CMK (cell line): Measurements from ENCODE around the gene TNFSF8.

Source experiments
- DNase-seq: peaks from one replicate; pipeline ENCODE4 v3.0.0-alpha.2; 2010; ENCODE audit warnings: low read depth

Gene TNFSF8

DNA sequence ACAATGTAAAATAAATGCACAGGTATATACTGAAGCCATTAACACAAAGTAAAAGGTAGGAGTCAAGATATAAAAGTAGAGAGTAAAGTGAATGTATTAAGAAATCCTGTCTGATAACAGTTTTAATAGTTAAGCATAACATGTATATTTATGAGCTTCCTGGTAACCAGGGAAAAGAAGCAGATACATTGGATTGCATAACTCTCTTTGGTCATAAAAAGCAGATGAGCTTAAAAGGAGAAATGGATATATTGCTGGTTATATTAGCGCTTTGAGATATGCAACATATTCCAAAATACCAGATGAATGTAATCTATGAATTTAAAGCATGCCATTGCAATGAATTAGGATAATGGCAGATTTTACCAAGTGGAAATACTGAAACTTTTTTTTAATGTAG is 6.2 kb upstream of the TNFSF8 start:
- no peak for DNase-seq

DNA sequence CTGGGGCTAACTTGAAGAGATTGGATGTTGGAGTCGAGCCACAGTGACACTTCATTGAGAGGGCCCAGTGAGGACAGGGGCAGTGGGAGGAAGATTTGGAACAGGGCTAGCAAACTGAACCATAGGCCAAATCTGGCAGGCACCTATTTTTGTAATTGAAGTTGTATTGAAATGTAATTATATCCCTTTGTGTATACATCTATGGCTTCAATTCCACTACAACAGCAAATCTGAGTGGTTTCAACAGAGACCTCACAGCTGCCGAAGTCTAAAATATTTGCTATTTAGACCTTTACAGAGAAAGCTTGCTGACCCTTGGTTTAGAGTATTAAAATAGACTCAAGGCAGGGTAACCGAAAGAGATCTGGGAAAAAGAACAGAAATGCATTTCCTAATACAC is 4.7 kb upstream of the TNFSF8 start:
- no peak for DNase-seq

DNA sequence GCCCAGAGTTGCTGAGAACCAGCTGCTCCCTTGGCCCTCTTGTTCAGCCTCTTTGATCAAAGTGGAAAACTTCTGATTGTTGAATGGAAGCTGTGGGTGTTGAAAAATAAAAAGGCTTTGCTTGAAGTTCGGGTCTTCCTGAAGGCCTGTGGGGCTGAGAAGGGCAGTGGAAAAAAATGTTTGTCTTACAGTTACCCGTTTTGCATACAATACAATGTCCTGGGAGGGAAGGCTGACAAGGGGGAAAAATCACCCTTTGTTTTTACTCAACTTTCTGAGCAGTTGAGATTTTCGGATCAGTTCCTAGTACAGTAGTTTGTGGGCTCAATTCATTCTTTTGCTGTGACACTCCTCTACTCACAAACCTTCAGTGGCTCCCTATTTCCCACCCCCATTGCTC is 2.1 kb upstream of the TNFSF8 start:
- DNase-seq, result no peak

DNA sequence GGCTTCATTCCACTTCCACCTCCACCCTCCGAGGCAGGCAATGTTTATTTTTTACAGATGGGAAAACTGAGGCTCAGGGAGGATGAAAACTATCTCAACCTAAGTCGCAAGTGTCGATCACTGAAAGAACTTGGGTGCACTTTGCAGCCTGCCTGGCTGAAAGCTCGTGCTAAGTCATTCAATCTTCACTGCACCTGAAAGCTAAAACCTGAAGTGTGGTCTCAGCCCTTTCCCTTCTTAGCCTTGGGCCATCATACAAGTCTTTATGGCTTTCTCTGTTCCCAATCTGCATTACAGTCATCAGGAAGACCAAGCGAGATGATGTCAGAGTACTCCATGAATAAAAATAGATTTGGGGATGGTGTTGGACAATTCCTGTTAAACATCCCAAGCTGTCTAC is 1.0 kb upstream of the TNFSF8 start:
- no peak for DNase-seq

DNA sequence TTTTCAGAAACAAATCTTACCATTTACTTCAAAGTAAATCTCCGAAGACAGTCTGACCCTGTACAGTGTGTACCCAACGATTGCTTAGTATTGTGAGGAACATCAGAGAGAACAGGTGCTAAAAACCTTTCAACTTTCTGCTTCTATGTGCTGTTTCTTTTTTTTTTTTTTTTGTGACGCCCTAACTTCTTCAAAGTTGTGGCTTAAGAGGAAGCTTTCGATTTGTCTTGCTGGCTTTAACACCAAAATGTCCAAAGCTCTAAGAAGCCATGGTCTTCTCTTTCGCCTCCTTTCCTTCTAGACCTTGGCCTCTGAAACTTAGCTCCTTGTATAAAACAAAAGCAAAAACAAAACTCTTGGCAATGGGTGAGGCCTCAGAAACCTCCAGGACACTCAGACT is 1.2 kb downstream of the TNFSF8 start:
- no peak for DNase-seq

DNA sequence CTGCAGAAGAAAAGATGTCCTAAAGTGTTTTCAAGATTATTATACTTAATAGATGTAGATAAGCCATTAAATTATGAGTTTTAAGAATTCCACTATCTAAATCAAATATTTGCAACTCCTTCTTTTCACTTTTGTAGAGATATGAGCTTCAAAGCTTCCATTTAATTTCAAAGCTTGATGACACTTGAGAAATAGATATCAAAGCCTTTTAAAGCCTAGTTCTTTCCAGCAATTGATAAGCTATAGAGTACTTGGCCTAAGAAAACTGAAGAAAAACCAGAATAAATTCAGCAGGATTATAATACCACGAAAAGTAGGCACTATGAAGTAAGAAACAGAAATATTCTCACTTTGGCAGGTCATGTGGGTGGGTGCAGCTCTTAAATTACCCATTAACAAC is 1.7 kb downstream of the TNFSF8 start:
- DNase-seq, result no peak

DNA sequence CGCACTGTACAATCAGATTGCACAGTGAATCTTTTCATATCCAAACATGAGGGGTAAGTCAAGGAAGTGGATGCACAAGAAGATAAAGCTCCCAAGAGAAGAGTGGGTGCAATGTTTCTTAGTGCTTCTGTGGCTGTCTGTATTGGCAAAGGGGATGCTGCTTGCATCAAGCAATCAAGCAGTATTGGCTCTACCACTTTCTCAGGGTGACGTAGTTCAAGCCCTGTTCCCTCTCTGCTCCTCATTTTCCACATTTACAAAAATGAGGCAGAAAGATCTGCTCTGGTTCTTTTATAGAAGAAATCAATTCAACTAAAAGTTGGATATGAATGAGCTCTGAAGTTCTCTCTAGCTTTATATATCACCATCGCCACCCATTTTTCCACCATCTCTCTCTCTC is 2.3 kb downstream of the TNFSF8 start:
- DNase-seq, result no peak

DNA sequence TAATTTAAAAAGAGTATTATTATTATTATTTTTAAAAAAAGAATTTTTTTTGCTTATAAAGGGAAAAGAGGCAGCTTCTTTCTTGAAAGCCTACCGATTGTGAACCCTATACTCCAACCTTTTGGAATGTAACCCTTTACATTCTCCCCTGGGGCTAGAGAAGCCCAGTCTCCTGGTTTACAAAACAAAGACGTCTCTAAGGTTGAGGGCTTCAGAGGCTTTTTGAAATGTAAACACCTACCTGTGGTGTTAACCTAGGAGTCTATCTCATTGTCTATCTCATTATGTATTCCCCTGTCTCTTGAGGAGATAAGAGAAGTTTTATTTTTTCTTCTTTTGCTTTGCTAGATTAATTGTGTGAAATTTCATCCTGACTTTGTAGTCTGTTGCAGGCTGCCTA is 4.7 kb downstream of the TNFSF8 start:
- DNase-seq, result no peak

DNA sequence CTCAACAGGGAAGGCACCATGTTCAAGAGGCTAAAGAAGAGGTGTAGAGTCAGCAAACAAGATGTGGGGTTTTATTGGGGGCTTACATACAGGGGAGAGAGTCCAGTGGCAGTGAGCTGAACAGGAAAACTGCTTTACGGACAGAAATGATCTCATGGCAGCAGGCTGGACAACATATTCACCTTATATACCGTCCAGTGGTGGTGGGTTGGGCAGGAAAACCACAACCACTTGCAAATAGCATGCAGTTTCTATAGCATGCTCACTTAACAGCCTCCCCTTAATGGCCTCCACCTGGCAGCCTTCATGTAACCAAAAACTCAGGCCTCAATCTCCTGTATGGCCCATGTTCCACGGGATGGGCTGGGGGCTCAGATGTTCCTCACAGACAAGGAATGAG is 5.4 kb downstream of the TNFSF8 start:
- DNase-seq, result no peak

DNA sequence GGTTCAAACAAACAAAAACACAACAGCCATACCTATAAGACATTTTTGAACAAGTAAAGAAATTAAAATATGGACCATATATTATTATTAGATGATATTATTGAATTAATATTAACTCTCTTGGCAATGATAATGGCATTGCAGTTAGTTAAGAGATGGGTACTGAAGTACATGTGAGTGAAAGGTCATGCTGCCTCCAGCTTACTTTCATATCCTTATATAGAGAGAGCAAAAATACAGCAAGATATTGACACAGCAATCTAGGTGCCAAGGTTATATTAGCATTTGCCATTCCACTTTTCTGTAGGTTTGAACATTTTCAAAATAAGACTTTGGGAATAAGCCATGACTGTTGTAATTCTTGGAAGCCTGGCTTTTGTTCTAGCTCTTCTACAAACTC is 6.1 kb downstream of the TNFSF8 start:
- DNase-seq, result no peak

DNA sequence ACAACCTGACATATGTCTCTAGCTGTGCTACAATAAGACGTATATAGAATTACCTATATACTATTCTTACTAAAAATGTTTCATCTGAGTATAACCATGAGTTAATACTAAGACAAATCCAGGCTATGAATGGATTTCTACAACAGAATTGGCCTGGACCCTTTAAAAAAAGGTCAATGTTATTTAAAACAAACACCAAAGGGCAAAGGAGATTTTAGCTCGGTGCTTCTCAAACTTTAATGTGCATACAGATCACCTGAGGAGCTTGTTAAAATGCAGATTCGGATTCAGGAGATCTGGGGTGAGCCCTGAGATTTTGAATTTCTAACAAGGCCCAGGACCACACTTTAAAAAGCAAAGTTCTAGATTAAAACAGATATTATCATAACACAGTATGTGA is 6.5 kb downstream of the TNFSF8 start:
- DNase-seq, result no peak

DNA sequence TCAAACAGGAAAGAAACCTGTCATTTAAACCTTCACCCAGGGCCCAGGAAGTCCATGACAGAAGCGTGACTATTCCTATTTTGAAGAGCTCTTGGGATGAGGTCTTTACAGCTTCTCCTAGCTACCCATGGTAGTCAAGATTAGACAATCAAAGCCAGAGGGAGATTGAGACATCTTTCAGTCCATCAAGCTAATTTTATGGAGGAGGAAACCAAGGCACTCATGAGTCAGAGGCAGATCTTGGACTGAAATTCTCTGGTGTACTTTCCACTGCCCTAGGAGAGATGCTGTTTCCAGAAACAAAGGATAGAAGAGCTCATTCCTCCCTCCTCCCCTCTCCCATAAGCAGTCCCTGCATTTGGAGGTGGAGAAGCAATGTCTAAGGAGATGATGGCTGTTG is 9.2 kb downstream of the TNFSF8 start:
- no peak for DNase-seq

DNA sequence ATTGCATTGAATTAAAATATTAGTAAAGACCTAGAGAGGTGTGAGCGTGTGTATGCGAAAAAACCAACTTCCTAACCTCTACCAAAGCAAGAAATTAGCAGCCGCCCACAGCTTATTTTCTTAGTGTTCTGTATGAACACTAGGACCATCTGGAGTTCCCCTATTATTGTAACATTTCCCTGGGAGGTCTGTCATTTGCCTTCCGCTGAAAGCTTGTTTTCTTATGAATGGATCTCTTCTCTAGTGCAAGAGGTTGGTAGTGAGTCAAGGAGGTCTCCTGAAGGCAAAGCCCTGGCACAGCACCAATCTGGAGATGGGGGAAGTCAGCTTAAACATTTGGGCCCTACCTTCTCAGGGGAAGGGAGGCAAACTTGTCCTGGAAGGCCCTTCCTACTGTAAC is 10.8 kb downstream of the TNFSF8 start:
- DNase-seq, result no peak

DNA sequence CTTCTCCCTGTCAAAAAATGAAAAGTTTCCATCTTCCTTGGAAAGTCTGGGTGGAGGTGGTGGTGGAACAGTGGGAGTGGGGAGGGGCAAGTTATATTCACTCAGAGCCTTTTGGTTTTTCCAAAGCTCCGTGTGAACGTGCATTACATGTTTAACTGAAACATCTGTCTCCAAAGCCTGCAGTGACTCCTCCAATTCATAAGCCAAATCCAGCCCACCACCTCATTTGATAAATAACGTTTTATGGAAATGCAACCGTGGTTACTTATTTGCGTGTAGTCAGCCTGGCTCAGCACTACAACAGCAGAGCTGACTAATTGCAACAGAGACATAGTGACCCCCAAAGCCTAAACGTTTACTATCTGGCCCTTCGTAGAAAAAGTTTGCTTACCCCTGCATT is 13.9 kb downstream of the TNFSF8 start:
- no peak for DNase-seq

DNA sequence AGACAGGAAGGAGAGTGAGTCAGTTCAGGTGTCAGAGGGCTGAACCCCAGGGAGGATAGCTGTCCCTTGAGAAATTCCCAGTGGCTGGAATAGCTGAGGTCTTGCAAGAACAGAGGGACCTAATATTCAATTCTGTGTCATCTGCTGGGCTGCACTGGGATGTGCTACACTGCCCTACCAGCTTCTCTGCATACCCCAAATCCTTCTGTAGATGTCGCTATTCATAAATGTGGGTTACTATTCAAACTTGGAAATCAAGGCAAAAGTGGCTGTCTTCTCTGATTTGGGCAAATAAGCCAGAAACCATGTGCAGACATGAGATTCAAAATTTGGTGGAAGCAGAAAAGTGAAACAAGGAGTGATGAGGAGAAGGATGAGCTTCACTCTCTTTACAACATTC is 16.3 kb downstream of the TNFSF8 start:
- DNase-seq, result no peak

DNA sequence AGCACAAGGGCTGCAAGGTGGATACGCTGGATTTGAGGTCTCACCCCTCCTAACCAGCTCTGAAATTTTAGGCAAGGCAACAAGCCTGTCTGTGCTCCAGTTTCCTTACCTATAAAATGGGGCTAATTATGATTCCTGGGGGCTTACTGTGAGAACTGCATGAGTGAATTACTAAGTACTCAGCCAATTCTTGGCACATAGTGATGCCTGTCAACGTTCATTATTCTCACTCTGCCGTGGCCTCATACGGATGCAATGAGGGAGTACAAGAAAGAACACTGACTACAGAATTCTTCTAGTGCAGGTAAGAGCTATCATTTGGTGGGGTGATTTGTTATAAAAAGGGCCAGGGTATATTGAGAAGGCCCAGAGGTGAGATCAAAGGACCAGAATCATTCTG is 16.7 kb downstream of the TNFSF8 start:
- no peak for DNase-seq

DNA sequence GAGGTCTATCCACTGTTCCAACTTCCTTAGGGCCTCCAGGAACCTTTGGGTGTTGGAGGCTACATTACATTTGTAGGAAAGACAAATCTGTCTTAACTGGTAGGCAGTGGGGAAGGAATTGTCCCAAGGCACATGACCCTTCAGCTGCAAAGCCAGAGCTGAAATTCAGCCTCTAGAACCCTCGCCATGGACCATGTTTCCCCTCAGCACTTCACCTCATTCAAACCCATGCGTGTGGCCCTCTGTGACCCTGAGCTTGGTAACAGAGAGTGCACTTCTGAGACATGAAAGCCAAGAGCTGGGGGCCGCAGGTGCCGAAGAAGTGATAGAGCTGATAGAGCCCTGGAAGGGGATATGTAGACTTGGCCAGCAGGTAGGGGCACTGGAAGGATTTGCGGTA is 17.2 kb downstream of the TNFSF8 start:
- DNase-seq, result no peak

DNA sequence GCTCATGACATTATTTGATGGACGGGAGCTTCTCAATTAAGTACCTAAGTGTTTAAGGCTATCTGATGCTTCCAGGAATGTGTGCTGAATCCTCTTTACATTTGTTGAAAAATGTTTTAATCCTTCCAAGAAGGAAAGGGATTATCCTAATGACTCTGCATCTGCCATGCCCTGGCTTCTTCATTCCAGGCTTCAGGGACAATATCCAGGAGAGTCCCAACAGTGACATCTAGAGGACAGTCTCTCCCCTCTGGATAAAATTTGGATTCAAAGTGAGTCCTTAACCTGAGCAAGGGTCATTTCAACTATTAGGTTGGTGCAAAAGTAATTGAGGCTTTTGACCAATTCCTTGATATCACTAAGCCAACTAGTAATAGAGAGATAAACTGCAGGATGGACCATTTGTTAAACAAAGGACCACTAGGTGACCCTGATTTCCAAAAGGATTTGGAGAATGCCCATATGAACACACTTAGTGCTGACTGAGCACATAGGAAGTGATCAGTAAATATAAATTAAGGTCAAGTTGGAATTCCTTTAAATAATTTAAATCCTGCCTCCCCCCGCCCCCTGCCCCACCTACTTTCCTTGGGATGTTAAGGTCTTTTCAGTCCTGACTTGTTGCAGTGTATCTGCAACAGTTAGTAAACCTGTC is 19.1 kb downstream of the TNFSF8 start:
- DNase-seq, result no peak

DNA sequence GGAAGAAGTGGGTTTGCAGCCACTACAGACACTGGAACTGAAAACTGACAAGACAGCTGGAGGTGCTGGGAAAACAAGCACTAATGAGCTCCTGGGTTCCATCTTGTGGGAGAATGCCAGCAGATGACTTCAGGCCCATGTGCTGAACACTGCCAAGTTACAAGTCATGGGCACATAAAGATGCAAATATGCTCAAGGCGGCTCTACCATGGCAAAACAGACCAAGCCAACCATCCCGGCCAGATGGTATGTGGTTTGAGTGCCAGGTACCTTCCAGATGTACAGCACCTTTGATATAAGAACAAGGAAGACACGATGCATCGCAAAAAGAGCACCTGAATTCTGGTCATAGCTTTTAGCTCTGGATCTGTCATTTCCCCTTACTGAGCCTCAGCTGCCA is 19.9 kb downstream of the TNFSF8 start:
- no peak for DNase-seq

DNA sequence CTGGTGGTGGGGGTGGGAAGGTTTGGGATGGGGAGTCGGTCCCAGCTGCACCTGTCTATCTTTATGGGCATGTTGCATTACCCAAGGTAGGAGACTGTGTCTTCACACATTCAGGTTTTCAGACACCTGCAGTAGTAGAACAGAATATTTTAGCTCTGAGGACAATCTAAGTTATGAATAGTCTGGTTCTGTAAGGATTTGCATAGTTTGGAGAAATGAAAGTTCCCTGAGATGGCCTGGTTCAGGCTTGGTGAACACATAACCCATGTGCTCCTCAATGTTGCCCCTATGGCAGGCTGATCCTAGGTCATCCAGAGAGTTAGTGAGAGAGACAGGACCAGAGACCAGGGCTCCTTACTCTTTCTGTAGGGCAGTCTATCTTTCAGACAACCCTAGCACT is 20.7 kb downstream of the TNFSF8 start:
- no peak for DNase-seq

DNA sequence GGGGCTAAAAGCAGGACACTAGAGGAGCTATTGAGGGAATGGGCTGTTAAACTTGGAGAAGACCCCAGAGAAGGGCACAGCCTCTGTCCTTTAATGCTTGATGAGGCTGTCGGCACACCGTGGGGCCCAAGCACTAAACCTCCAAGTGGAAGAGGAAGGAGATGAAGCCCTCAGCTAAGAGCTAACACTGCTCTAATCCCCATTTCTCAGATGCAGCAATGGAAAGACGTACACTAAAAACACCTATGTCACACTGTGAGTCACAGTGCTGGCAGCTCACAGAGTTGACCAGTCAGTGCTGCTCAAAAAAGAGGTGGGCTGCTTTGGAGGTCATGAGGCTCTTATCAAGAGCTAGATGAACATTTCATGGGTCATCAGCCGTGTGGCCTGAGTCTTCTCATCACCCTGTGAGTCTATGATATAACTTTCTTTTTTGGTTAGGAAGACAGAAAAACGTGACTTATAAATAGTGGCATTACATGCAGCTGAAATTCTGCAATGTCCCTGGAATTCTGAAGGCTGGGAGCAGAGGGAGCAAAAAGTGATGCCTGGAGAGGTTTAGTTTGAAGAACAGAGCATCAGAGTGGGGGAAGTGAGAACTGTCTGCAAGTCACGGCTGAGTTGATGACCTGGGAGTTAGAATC is 21.5 kb downstream of the TNFSF8 start:
- no peak for DNase-seq

DNA sequence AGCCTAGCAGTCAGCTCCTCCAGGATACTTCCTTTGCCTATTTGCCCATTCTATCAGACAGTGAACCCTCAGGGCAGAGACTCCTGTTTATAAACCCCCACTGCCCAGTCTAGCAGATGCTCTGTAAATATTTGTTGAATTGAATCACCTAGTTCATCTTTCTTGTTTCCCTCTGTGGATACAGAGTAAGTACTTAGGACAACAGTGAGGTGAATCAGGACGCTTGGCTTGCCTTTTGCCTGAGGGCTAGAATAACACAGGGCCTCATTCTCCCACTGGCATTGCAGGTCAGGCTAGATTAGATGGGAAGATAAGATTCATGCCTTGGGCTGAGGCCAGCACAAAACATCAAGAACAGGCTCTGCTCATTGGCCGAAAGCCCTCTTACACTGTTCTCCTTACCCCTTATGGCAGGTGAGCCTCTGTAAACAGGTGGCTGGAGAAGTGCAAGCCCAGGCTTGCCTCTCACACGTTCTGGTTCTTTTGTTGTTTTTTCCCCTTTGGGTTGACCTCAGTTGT is 22.2 kb downstream of the TNFSF8 start:
- DNase-seq, result no peak

DNA sequence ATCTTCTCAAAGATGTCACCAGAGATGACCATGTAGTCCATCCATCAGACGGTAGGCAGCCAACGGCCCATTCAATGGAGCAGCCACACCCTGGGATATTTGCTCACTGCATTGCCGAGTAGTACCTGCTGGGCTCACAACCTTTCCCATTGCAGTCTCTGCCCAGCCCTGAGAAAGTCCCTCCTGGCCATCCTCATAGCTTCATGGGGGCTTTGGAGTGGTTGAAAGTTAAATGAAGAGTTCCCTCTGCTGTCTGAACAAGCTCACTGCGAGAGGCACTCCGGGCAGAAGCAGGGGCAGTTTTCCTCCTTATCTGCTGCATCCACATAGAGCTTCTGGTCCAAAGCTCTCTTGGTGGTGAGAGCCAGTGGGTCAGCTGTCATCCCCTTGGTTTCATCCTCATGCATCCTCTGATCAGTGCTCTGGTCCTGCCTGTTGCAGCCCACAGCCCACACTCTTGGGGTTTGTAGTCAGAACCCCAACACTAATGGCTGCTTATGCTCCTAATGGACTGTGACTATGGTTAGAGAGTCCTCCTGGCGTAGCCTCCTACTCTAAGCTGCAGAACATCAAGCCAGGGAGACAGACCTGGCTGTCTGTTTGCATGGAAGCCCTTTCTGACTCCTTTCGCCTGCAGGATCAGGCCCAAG is 23.3 kb downstream of the TNFSF8 start:
- DNase-seq, result no peak
